Muscle layer of colon (tissue), 2 donors: ENCODE data around the gene PTPRG.
"Not testable (repeated sequence)": the region's sequence is repeated elsewhere in the genome, so short reads cannot be mapped to it uniquely, and the experiment has no call there.

Experiments
- H3K27ac ChIP-seq: one replicate; pipeline ENCODE4 v1.7.0; 2013; ENCODE audit warnings: low read depth, mild to moderate bottlenecking, low read length, moderate library complexity
- H3K27me3 ChIP-seq, 2 donors: one replicate each; pipeline ENCODE4 v1.7.0; 2013; ENCODE audit warnings: low read length in 2 of 2, mild to moderate bottlenecking in 2 of 2; ENCODE audit not compliant: insufficient read depth in 2 of 2, control insufficient read depth in 1 of 2
- H3K36me3 ChIP-seq: one replicate; pipeline ENCODE4 v1.7.0; 2013; ENCODE audit warnings: mild to moderate bottlenecking, low read length; ENCODE audit not compliant: insufficient read depth
- H3K4me1 ChIP-seq: one replicate; pipeline ENCODE4 v1.7.0; 2013; ENCODE audit warnings: mild to moderate bottlenecking, low read length; ENCODE audit not compliant: insufficient read depth
- H3K4me3 ChIP-seq, 2 donors: one replicate each; pipeline ENCODE4 v1.7.0; 2013; ENCODE audit warnings: low read length in 2 of 2, low read depth in 1 of 2, mild to moderate bottlenecking in 1 of 2, moderate library complexity in 1 of 2
- H3K9ac ChIP-seq: one replicate; pipeline ENCODE4 v1.7.0; 2013; ENCODE audit warnings: low read length
- H3K9me3 ChIP-seq: one replicate; pipeline ENCODE4 v1.7.0; 2013; ENCODE audit warnings: mild to moderate bottlenecking, low read length
- donor health status: abdominal sarcoma.
- donor health status: Adenocarcinoma of cecum.

PTPRG gene

GRCh38 chr3:61697301-61697700, 135.9 kb downstream of the PTPRG start:
- no peaks in the 10 kb centered on the region for H3K9me3 ChIP-seq
- H3K4me3 ChIP-seq = no peak overlapping the region
- H3K4me1 ChIP-seq = peaks cover 16% of the 10 kb centered on the region
- no peak overlapping the region for H3K27ac ChIP-seq
- no peak overlapping the region for H3K9ac ChIP-seq
- H3K36me3 ChIP-seq = no peaks in the 10 kb centered on the region
- H3K27me3 ChIP-seq = no peaks in the 10 kb centered on the region

DNA sequence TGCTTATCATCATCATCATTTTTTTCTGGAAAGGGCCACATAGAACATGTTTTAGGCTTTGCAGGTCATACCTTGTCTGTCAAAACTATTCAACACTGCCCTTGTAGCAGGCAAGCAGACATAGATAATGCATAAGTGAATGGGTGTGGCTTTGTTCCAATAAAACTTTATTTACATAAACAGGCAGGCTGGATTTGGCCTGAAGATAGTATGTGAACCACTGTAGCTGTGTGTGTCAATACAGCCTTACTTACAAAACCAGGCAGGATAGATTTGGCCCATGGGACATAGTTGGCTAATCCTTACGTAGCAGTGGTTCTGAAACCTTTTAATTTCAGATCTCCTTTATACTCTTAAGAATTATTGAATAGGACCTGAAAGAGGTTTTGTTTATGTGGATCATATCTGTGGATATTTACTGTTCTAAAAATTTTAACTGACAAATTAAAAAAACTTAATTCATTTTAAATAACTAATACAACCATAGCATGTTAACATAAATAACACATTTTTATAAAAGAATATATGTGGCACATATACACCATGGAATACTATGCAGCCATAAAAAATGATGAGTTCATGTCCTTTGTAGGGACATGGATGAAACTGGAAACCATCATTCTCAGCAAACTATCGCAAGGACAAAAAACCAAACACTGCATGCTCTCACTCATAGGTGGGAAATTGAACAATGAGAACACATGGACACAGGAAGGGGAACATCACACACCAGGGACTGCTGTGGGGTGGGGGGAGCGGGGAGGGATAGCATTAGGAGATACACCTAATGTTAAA, 137.1 kb downstream of the PTPRG start:
- H3K27ac ChIP-seq, H3K4me3 ChIP-seq, H3K27me3 ChIP-seq, H3K9ac ChIP-seq, H3K9me3 ChIP-seq, H3K36me3 ChIP-seq: not testable (repeated sequence)
- H3K4me1 ChIP-seq = peaks cover 16% of the 10 kb centered on the region

GRCh38 chr3:61699622-61700021, 138.3 kb downstream of the PTPRG start:
- no peaks in the 10 kb centered on the region for H3K36me3 ChIP-seq
- H3K27me3 ChIP-seq = no peaks in the 10 kb centered on the region
- H3K9ac ChIP-seq = no peak overlapping the region
- no peak overlapping the region for H3K4me3 ChIP-seq
- H3K9me3 ChIP-seq = no peaks in the 10 kb centered on the region
- no peak overlapping the region for H3K27ac ChIP-seq
- peaks cover 16% of the 10 kb centered on the region for H3K4me1 ChIP-seq

- H3K36me3 ChIP-seq = no peaks in the 10 kb centered on the region
- no peaks in the 10 kb centered on the region for H3K27me3 ChIP-seq
- no peak overlapping the region for H3K9ac ChIP-seq
- H3K9me3 ChIP-seq = no peaks in the 10 kb centered on the region
- H3K4me1 ChIP-seq = peaks cover 16% of the 10 kb centered on the region
- H3K4me3 ChIP-seq = no peak overlapping the region
- no peak overlapping the region for H3K27ac ChIP-seq
Measured at GRCh38 chr3:61701011-61701410, 139.6 kb downstream of the PTPRG start.

DNA sequence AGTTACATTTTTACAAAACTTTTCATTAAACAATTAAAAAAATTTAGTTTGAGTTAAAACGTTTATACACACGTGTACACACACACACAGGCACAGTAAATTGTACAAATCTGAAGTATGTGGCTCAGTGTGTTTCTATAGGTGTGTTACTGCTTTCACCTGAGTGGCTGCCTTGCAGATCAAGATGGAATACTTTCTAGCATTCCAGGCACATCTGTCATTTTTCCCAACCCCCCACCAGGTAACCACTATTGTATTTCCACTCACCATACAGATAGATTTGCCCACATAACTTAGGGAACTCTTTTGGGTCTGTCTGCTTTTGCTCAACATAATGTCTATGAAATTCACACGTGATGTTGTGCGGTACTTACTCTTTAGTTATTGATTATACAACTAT, 141.1 kb downstream of the PTPRG start:
- Histone ChIP-seq H3K27ac (no peak overlapping the region), H3K9ac (no peak overlapping the region), H3K9me3 (no peaks in the 10 kb centered on the region), H3K4me1 (peaks cover 16% of the 10 kb centered on the region), H3K27me3 (no peaks in the 10 kb centered on the region), H3K4me3 (no peak overlapping the region), H3K36me3 (no peaks in the 10 kb centered on the region)

GRCh38 chr3:61704807-61705206, 143.4 kb downstream of the PTPRG start:
- no peaks in the 10 kb centered on the region for H3K9me3 ChIP-seq
- no peak overlapping the region for H3K27ac ChIP-seq
- peaks cover 9% of the 10 kb centered on the region for H3K4me1 ChIP-seq
- no peak overlapping the region for H3K4me3 ChIP-seq
- H3K9ac ChIP-seq = no peak overlapping the region
- H3K27me3 ChIP-seq = no peaks in the 10 kb centered on the region
- H3K36me3 ChIP-seq = no peaks in the 10 kb centered on the region

- H3K4me1 ChIP-seq = no peaks in the 10 kb centered on the region
- H3K36me3 ChIP-seq = no peaks in the 10 kb centered on the region
- H3K27me3 ChIP-seq = no peaks in the 10 kb centered on the region
- H3K9me3 ChIP-seq = no peaks in the 10 kb centered on the region
- H3K27ac ChIP-seq = no peak overlapping the region
- H3K4me3 ChIP-seq = no peak overlapping the region
- no peak overlapping the region for H3K9ac ChIP-seq
Measured at GRCh38 chr3:61707492-61707891, 146.1 kb downstream of the PTPRG start.

- H3K4me1 ChIP-seq, H3K27me3 ChIP-seq, H3K27ac ChIP-seq, H3K36me3 ChIP-seq, H3K4me3 ChIP-seq, H3K9me3 ChIP-seq, H3K9ac ChIP-seq: not testable (repeated sequence)
Measured at GRCh38 chr3:61710920-61711319, 149.5 kb downstream of the PTPRG start.

DNA sequence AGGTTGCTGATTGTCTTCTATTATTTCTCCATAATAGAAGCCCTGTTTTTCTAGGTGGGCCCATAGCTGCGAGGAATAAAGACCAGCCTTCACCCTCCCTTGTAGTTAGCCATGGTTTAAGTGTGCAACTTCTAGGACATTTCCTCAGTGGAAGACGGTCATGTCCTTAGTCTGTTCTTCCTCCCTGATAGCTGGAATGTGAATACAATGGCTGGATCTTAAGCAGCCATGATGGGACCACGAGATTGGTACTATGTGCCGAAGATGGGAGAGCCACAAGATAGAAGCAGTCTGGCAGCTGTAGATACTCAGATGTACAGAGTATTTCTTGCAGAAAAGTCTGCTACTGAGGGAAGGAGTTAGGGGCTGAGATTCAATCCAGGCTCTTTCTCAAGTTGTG, 152.9 kb downstream of the PTPRG start:
- H3K9ac ChIP-seq = no peak overlapping the region
- H3K4me3 ChIP-seq = no peak overlapping the region
- H3K36me3 ChIP-seq = no peaks in the 10 kb centered on the region
- peaks cover 3% of the 10 kb centered on the region for H3K4me1 ChIP-seq
- H3K27ac ChIP-seq = no peak overlapping the region
- H3K27me3 ChIP-seq = no peaks in the 10 kb centered on the region
- no peaks in the 10 kb centered on the region for H3K9me3 ChIP-seq

GRCh38 chr3:61715886-61716527, 154.6 kb downstream of the PTPRG start:
- Histone ChIP-seq H3K4me3 (no peak overlapping the region), H3K9me3 (no peaks in the 10 kb centered on the region), H3K4me1 (peaks cover 15% of the 10 kb centered on the region), H3K27ac (no peak overlapping the region), H3K36me3 (no peaks in the 10 kb centered on the region), H3K27me3 (no peaks in the 10 kb centered on the region), H3K9ac (no peak overlapping the region)

- not testable (repeated sequence) for H3K9me3 ChIP-seq, H3K9ac ChIP-seq, H3K4me3 ChIP-seq, H3K36me3 ChIP-seq, H3K27me3 ChIP-seq, H3K27ac ChIP-seq
- H3K4me1 ChIP-seq = peaks cover 16% of the 10 kb centered on the region
Measured at GRCh38 chr3:61716693-61717092, 155.3 kb downstream of the PTPRG start.

GRCh38 chr3:61718565-61718964, 157.2 kb downstream of the PTPRG start:
- no peaks in the 10 kb centered on the region for H3K36me3 ChIP-seq
- no peak overlapping the region for H3K4me3 ChIP-seq
- H3K27me3 ChIP-seq = no peaks in the 10 kb centered on the region
- no peak overlapping the region for H3K9ac ChIP-seq
- H3K4me1 ChIP-seq = peaks cover 16% of the 10 kb centered on the region
- no peaks in the 10 kb centered on the region for H3K9me3 ChIP-seq
- H3K27ac ChIP-seq = no peak overlapping the region
